Measurements from ENCODE around the gene ARHGEF25.

- TF ChIP-seq CTCF (IDR thresholded peaks at IDR 0.05) (no peak), POLR2A (IDR thresholded peaks at IDR 0.05) (no peak)
Measured at GRCh38 chr12:57626921-57627445, 15.7 kb downstream of the ARHGEF25 start.
